Measurements from ENCODE around the gene DOCK4.

Gene DOCK4

GRCh38 chr7:112116358-112116757 lies 89.8 kb downstream of the DOCK4 start:
- no peak for DNase-seq (ENCODE audit: low read depth, low spot score)
- Histone ChIP-seq H3K4me3 (ENCODE audit: insufficient read length, low read depth) (no peak overlapping the region), H3K9ac (ENCODE audit: insufficient read length, low read depth) (no peak overlapping the region), H3K9me3 (ENCODE audit: insufficient read depth, low read length) (no peaks in the 10 kb centered on the region), H3K4me1 (ENCODE audit: insufficient read depth, insufficient read length) (no peaks in the 10 kb centered on the region), H3K36me3 (ENCODE audit: insufficient read depth, insufficient read length, low read length) (no peaks in the 10 kb centered on the region), H3K27me3 (ENCODE audit: insufficient read depth, insufficient read length) (no peaks in the 10 kb centered on the region)
- TF ChIP-seq ZNF274 (IDR thresholded peaks at IDR 0.05; ENCODE audit: low read depth, low read length) (no peak), SUZ12 (IDR thresholded peaks at IDR 0.05; ENCODE audit: extremely low read depth, insufficient read depth, insufficient read length) (no peak), YY1 (IDR thresholded peaks at IDR 0.05; ENCODE audit: insufficient read depth, insufficient read length) (no peak)

GRCh38 chr7:112115880-112116279 lies 90.3 kb downstream of the DOCK4 start:
- DNase-seq (ENCODE audit: low read depth, low spot score): no peak
- Histone ChIP-seq H3K9me3 (ENCODE audit: insufficient read depth, low read length) (no peaks in the 10 kb centered on the region), H3K4me1 (ENCODE audit: insufficient read depth, insufficient read length) (no peaks in the 10 kb centered on the region), H3K9ac (ENCODE audit: insufficient read length, low read depth) (no peak overlapping the region), H3K36me3 (ENCODE audit: insufficient read depth, insufficient read length, low read length) (no peaks in the 10 kb centered on the region), H3K27me3 (ENCODE audit: insufficient read depth, insufficient read length) (no peaks in the 10 kb centered on the region), H3K4me3 (ENCODE audit: insufficient read length, low read depth) (no peak overlapping the region)
- TF ChIP-seq YY1 (IDR thresholded peaks at IDR 0.05; ENCODE audit: insufficient read depth, insufficient read length) (no peak), ZNF274 (IDR thresholded peaks at IDR 0.05; ENCODE audit: low read depth, low read length) (no peak), SUZ12 (IDR thresholded peaks at IDR 0.05; ENCODE audit: extremely low read depth, insufficient read depth, insufficient read length) (no peak)

- H3K9me3 ChIP-seq (ENCODE audit: insufficient read depth, low read length): no peaks in the 10 kb centered on the region
- no peaks in the 10 kb centered on the region for H3K27me3 ChIP-seq (ENCODE audit: insufficient read depth, insufficient read length)
- no peak for TF ChIP-seq ZNF274 (IDR thresholded peaks at IDR 0.05; ENCODE audit: low read depth, low read length)
- no peak for TF ChIP-seq SUZ12 (IDR thresholded peaks at IDR 0.05; ENCODE audit: extremely low read depth, insufficient read depth, insufficient read length)
- no peak for TF ChIP-seq YY1 (IDR thresholded peaks at IDR 0.05; ENCODE audit: insufficient read depth, insufficient read length)
- no peaks in the 10 kb centered on the region for H3K36me3 ChIP-seq (ENCODE audit: insufficient read depth, insufficient read length, low read length)
- no peak overlapping the region for H3K4me3 ChIP-seq (ENCODE audit: insufficient read length, low read depth)
- DNase-seq (ENCODE audit: low read depth, low spot score): no peak
- H3K9ac ChIP-seq (ENCODE audit: insufficient read length, low read depth): no peak overlapping the region
- no peaks in the 10 kb centered on the region for H3K4me1 ChIP-seq (ENCODE audit: insufficient read depth, insufficient read length)
Measured at GRCh38 chr7:112113913-112114575, 92.2 kb downstream of the DOCK4 start.

GRCh38 chr7:112112822-112113255 lies 93.4 kb downstream of the DOCK4 start:
- DNase-seq (ENCODE audit: low read depth, low spot score): no peak
- TF ChIP-seq YY1 (IDR thresholded peaks at IDR 0.05; ENCODE audit: insufficient read depth, insufficient read length) (no peak), ZNF274 (IDR thresholded peaks at IDR 0.05; ENCODE audit: low read depth, low read length) (no peak), SUZ12 (IDR thresholded peaks at IDR 0.05; ENCODE audit: extremely low read depth, insufficient read depth, insufficient read length) (no peak)
- Histone ChIP-seq H3K4me1 (ENCODE audit: insufficient read depth, insufficient read length) (no peaks in the 10 kb centered on the region), H3K36me3 (ENCODE audit: insufficient read depth, insufficient read length, low read length) (no peaks in the 10 kb centered on the region), H3K9me3 (ENCODE audit: insufficient read depth, low read length) (no peaks in the 10 kb centered on the region), H3K27me3 (ENCODE audit: insufficient read depth, insufficient read length) (no peaks in the 10 kb centered on the region), H3K9ac (ENCODE audit: insufficient read length, low read depth) (no peak overlapping the region), H3K4me3 (ENCODE audit: insufficient read length, low read depth) (no peak overlapping the region)

- H3K36me3 ChIP-seq (ENCODE audit: insufficient read depth, insufficient read length, low read length): no peaks in the 10 kb centered on the region
- no peaks in the 10 kb centered on the region for H3K27me3 ChIP-seq (ENCODE audit: insufficient read depth, insufficient read length)
- DNase-seq (ENCODE audit: low read depth, low spot score): no peak
- H3K4me1 ChIP-seq (ENCODE audit: insufficient read depth, insufficient read length): no peaks in the 10 kb centered on the region
- TF ChIP-seq ZNF274 (IDR thresholded peaks at IDR 0.05; ENCODE audit: low read depth, low read length): no peak
- H3K9ac ChIP-seq (ENCODE audit: insufficient read length, low read depth): no peak overlapping the region
- no peak overlapping the region for H3K4me3 ChIP-seq (ENCODE audit: insufficient read length, low read depth)
- no peaks in the 10 kb centered on the region for H3K9me3 ChIP-seq (ENCODE audit: insufficient read depth, low read length)
Measured at GRCh38 chr7:112110651-112111050, 95.5 kb downstream of the DOCK4 start.

GRCh38 chr7:112110175-112110574 lies 96.0 kb downstream of the DOCK4 start:
- Histone ChIP-seq H3K4me3 (ENCODE audit: insufficient read length, low read depth) (no peak overlapping the region), H3K9me3 (ENCODE audit: insufficient read depth, low read length) (no peaks in the 10 kb centered on the region), H3K27me3 (ENCODE audit: insufficient read depth, insufficient read length) (no peaks in the 10 kb centered on the region), H3K36me3 (ENCODE audit: insufficient read depth, insufficient read length, low read length) (no peaks in the 10 kb centered on the region), H3K4me1 (ENCODE audit: insufficient read depth, insufficient read length) (no peaks in the 10 kb centered on the region), H3K9ac (ENCODE audit: insufficient read length, low read depth) (no peak overlapping the region)
- no peak for DNase-seq (ENCODE audit: low read depth, low spot score)
- no peak for TF ChIP-seq ZNF274 (IDR thresholded peaks at IDR 0.05; ENCODE audit: low read depth, low read length)

GRCh38 chr7:112108981-112109380 lies 97.2 kb downstream of the DOCK4 start:
- Histone ChIP-seq H3K27me3 (ENCODE audit: insufficient read depth, insufficient read length) (no peaks in the 10 kb centered on the region), H3K36me3 (ENCODE audit: insufficient read depth, insufficient read length, low read length) (no peaks in the 10 kb centered on the region), H3K4me3 (ENCODE audit: insufficient read length, low read depth) (no peak overlapping the region), H3K9me3 (ENCODE audit: insufficient read depth, low read length) (no peaks in the 10 kb centered on the region), H3K4me1 (ENCODE audit: insufficient read depth, insufficient read length) (no peaks in the 10 kb centered on the region), H3K9ac (ENCODE audit: insufficient read length, low read depth) (no peak overlapping the region)
- no peak for TF ChIP-seq YY1 (IDR thresholded peaks at IDR 0.05; ENCODE audit: insufficient read depth, insufficient read length)
- TF ChIP-seq ZNF274 (IDR thresholded peaks at IDR 0.05; ENCODE audit: low read depth, low read length): no peak
- TF ChIP-seq SUZ12 (IDR thresholded peaks at IDR 0.05; ENCODE audit: extremely low read depth, insufficient read depth, insufficient read length): no peak
- DNase-seq (ENCODE audit: low read depth, low spot score): no peak

All from NT2/D1 (cell line).